ENCODE measurements around the gene CFL1.
A peak's percentile ranks its signal among the peaks of the same experiment; 100 is the strongest.

- TF ChIP-seq SMC3 (IDR thresholded peaks at IDR 0.05; ENCODE audit: borderline replicate concordance, low read length): 0 out of 2 replicates have a peak, but pooled peaks have one; percentile 14
- no peak; the same call in 1 of the 2 replicates for TF ChIP-seq CBFB (IDR thresholded peaks at IDR 0.05; ENCODE audit: low read depth)
- TF ChIP-seq ATF2 (IDR thresholded peaks at IDR 0.05; ENCODE audit: low read length): no peak
- TF ChIP-seq CTCF (IDR thresholded peaks at IDR 0.05 in 2 of 3, conservative IDR thresholded peaks at IDR 0.05 in 1 of 3; ENCODE audit: control insufficient read depth in 2 of 3, extremely low read depth in 1 of 3, insufficient read depth in 1 of 3, low read depth in 3 of 3, low read length in 3 of 3): peak; percentile 54 to 58 (median 54)
- no peak for TF ChIP-seq NFYB (IDR thresholded peaks at IDR 0.05; ENCODE audit: insufficient read depth, low read depth, low read length)
- no peak for TF ChIP-seq CUX1 (IDR thresholded peaks at IDR 0.05; ENCODE audit: insufficient replicate concordance, low read depth, low read length)
- no peak for TF ChIP-seq RAD51 (IDR thresholded peaks at IDR 0.05)
- no peak for TF ChIP-seq FOXM1 (IDR thresholded peaks at IDR 0.05; ENCODE audit: low read depth, low read length)
- TF ChIP-seq FOXK2 (IDR thresholded peaks at IDR 0.05): no peak
- peak; percentile 40; the same call in 1 of the 2 replicates for TF ChIP-seq POLR2A (IDR thresholded peaks at IDR 0.05; ENCODE audit: low read depth, low read length)
- TF ChIP-seq SREBF2 (IDR thresholded peaks at IDR 0.05; ENCODE audit: low read length): no peak
Measured at GRCh38 chr11:65891219-65892136, 33.5 kb upstream of the CFL1 start.

Measured in GM12878 (cell line).